ENCODE results near the gene MAPT. TPM values are rescaled to one million over a fixed set of nuclear protein-coding genes. Genes with fewer than 3 reads are reported as not detected.
"Not testable (repeated sequence)": the region's sequence is repeated elsewhere in the genome, so short reads cannot be mapped to it uniquely, and the experiment has no call there.

MAPT gene
- total RNA-seq, 2 donors from 2014 or later: 11.7 to 14.7 TPM

DNA sequence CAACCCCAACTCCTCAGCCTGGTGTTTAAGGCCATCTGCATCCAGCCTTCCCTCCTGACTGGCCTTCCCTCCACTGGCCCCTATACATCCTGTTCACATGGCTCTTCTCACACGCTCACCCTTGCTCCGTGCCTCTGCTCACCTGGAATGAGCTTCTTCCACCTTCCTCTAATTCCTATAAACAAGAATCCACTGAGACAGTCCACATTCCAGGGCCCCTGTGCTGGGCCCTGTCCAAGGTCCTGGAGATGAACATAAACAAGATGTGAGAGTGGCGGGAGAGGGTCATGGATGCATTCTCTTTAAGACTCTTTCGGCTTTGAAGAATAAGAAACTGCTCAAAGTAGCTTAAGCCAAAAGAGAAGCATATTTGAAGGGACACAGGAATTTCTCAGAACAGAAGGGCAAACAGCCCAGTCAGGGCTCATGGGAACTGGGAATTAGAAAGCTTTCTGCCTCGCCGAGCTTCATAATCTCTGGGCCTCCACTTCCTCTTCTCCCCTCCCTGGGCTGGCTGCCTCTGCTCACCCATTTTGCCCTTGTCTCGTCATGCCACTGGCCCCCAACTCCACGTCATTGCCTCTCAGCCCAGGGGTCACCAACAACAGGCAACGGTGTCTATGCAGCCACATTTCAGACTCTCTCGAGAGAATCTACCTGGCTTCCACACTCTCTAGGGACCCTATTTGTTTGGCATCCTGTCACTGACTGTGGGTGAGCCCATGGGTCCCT lies 36.2 kb upstream of the MAPT start:
- no peaks in the 10 kb centered on the region for H3K27me3 ChIP-seq (replicated peaks; ENCODE audit: insufficient read depth)
- no peaks in the 10 kb centered on the region for H3K4me1 ChIP-seq (replicated peaks)
- intact Hi-C loops (cut with DNase I): no loop called here

GRCh38 chr17:45861165-45861564 lies 33.2 kb upstream of the MAPT start:
- 72% methylated on average over 7 of the region's 7 CpGs for WGBS
- DNase-seq (ENCODE audit: low spot score): no peak
- no peaks in the 10 kb centered on the region for H3K4me1 ChIP-seq (replicated peaks)
- intact Hi-C loops (cut with DNase I): no loop called here
- peaks cover 3% of the 10 kb centered on the region for H3K27me3 ChIP-seq (replicated peaks; ENCODE audit: insufficient read depth)
- no peak overlapping the region for H3K27ac ChIP-seq
- no peaks in the 10 kb centered on the region for H3K36me3 ChIP-seq
- no peaks in the 10 kb centered on the region for H3K9me3 ChIP-seq
- H3K4me3 ChIP-seq: no peak overlapping the region
- TF ChIP-seq, protein P1, sequence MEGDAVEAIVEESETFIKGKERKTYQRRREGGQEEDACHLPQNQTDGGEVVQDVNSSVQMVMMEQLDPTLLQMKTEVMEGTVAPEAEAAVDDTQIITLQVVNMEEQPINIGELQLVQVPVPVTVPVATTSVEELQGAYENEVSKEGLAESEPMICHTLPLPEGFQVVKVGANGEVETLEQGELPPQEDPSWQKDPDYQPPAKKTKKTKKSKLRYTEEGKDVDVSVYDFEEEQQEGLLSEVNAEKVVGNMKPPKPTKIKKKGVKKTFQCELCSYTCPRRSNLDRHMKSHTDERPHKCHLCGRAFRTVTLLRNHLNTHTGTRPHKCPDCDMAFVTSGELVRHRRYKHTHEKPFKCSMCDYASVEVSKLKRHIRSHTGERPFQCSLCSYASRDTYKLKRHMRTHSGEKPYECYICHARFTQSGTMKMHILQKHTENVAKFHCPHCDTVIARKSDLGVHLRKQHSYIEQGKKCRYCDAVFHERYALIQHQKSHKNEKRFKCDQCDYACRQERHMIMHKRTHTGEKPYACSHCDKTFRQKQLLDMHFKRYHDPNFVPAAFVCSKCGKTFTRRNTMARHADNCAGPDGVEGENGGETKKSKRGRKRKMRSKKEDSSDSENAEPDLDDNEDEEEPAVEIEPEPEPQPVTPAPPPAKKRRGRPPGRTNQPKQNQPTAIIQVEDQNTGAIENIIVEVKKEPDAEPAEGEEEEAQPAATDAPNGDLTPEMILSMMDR (IDR thresholded peaks at IDR 0.05): no peak

More for the DNA sequence above, 36.2 kb upstream of the MAPT start:
- no peaks in the 10 kb centered on the region for H3K36me3 ChIP-seq
- WGBS: 38% methylated on average over 10 of the region's 10 CpGs
- TF ChIP-seq, protein P1 (IDR thresholded peaks at IDR 0.05): no peak
- TF ChIP-seq POLR2A (IDR thresholded peaks at IDR 0.05): no peak
- no peak for TF ChIP-seq POLR2AphosphoS5 (IDR thresholded peaks at IDR 0.05)
- no peak overlapping the region for H3K4me3 ChIP-seq
- no peaks in the 10 kb centered on the region for H3K9me3 ChIP-seq
- H3K27ac ChIP-seq: no peak overlapping the region
- no peak for DNase-seq (ENCODE audit: low spot score)

DNA sequence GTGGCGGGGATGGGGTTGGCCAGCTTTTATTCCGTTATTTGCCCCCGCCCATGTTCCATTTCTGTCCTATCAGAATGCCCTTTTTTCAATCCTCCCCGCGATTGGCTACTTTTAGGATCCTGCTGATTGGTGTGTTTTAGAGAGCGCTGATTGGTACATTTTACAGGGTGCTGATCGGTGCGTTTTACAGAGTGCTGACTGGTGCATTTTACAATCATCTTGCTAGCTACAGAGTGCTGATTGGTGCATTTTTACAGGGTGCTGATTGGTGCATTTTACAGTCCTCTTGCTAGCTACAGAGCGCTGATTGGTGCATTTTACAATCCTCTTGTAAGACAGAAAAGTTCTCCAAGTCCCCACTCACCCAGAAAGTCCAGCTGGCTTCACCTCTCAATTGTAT lies 32.2 kb upstream of the MAPT start:
- H3K36me3 ChIP-seq; H3K4me3 ChIP-seq; H3K4me1 ChIP-seq (replicated peaks); DNase-seq (ENCODE audit: low spot score); intact Hi-C loops (cut with DNase I); H3K9me3 ChIP-seq; H3K27ac ChIP-seq; H3K27me3 ChIP-seq (replicated peaks; ENCODE audit: insufficient read depth): not testable (repeated sequence)
- WGBS: 91% methylated on average over 9 of the region's 9 CpGs

DNA sequence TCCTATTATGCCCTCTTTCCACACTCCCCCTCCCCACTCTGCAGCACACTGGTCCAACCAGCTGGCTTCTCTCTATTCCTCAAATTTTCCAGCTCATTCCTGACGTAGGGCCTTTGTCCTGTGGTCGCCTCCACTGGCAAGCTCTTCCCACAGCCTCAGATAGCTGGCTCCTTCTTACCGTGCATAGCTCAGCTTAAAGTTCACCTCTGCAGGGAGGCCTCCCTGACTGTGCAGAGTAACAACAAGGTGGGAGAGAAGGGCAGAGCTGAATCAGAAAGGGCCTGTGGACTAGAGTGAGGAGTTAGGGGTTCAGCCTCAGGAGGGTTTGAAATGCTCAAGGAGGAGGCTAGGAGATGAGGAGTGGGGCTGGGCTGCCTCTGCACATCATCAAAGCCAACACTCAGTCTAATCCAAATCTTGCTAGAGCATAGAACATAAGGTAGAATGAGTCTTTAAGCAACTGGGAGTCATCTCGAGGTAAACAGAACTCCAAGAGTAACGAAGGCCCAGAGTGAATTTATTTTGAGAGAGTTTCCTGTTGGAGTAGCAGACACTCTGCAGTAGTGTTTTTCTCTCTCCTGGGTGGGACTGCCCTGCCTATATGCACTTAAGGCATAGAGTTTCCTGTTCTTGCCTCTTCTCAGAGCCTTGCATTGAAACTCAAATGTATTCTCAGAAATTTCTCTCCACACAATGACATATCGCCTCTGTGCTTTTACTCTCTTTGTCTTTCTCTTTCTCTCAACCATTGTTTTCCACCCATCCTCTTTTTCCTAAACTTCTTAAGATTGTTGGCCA lies 30.3 kb upstream of the MAPT start:
- H3K27ac ChIP-seq: no peak overlapping the region
- no peak for DNase-seq (ENCODE audit: low spot score)
- peaks cover 3% of the 10 kb centered on the region for H3K27me3 ChIP-seq (replicated peaks; ENCODE audit: insufficient read depth)
- intact Hi-C loops (cut with DNase I): no loop called here
- H3K36me3 ChIP-seq: no peaks in the 10 kb centered on the region
- TF ChIP-seq POLR2AphosphoS5 (IDR thresholded peaks at IDR 0.05) (no peak), POLR2A (IDR thresholded peaks at IDR 0.05) (no peak)
- TF ChIP-seq, protein P1 (IDR thresholded peaks at IDR 0.05): no peak
- H3K4me1 ChIP-seq (replicated peaks): no peaks in the 10 kb centered on the region
- no peaks in the 10 kb centered on the region for H3K9me3 ChIP-seq
- 55% methylated on average over 6 of the region's 6 CpGs for WGBS
- H3K4me3 ChIP-seq: no peak overlapping the region

DNA sequence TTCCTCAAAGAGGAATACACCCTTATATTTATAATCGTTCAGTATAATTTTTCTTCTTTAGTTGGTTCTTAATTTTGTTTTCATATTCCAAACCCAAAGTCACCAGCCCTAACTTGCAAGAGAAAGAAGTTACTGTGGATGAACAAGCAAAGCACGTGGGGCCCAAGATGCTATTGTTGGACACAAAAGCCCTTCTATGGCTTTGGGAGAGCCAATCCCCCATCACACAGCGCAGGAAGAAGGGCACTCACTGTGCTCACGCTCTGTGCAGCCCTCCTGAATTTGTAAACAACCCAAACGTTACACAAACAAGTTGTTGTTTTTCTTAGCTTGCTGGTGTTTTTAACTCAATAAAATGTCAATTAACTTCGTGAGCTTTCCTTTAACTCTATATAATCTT lies 27.2 kb upstream of the MAPT start:
- Histone ChIP-seq H3K4me1 (replicated peaks) (no peaks in the 10 kb centered on the region), H3K27me3 (replicated peaks; ENCODE audit: insufficient read depth) (peaks cover 3% of the 10 kb centered on the region), H3K9me3 (no peaks in the 10 kb centered on the region), H3K4me3 (no peak overlapping the region), H3K36me3 (no peaks in the 10 kb centered on the region), H3K27ac (no peak overlapping the region)
- intact Hi-C loops (cut with DNase I): no loop called here
- TF ChIP-seq, protein P1 (IDR thresholded peaks at IDR 0.05): no peak
- TF ChIP-seq POLR2AphosphoS5 (IDR thresholded peaks at IDR 0.05) (no peak), POLR2A (IDR thresholded peaks at IDR 0.05) (no peak)
- no peak for DNase-seq (ENCODE audit: low spot score)
- 66% methylated on average over 6 of the region's 6 CpGs for WGBS

Measured in prostate gland (tissue), 2 donors.